ENCODE measurements around the gene PAMR1. TPM values are rescaled to one million over a fixed set of nuclear protein-coding genes. Genes with fewer than 3 reads are reported as not detected.

Gene PAMR1
- total RNA-seq (2022) = not detected in 2 replicates
- Bru-seq, nascent RNA = percentile 1 among the genes with signal in this experiment
- percentile 2 among the genes with signal in this experiment for BruChase-seq, experiment 1, labeled RNA remaining after a 6-hour chase
- BruChase-seq, experiment 2, labeled RNA remaining after a 2-hour chase = percentile 5 among the genes with signal in this experiment
- long read RNA-seq = 0 reads

- Mint-ChIP-seq H3K9me3 (ENCODE audit: low read depth, unreplicated experiment) (no peaks in the 10 kb centered on the region), H3K4me1 (ENCODE audit: low read depth, unreplicated experiment) (no peaks in the 10 kb centered on the region), H3K36me3 (ENCODE audit: insufficient read depth, unreplicated experiment) (no peaks in the 10 kb centered on the region), H3K27ac (ENCODE audit: unreplicated experiment) (no peak within 1 kb of the TSS), H3K4me3 (ENCODE audit: low read depth, unreplicated experiment) (no peak within 1 kb of the TSS), H3K27me3 (ENCODE audit: unreplicated experiment) (peaks cover 100% of the 10 kb centered on the region)
- peak; percentile 23 for DNase-seq
- BruUV-seq (replicated peaks) = no TSS peak
- CTCF ChIA-PET = interaction anchor here (0.6 to 1.5 kb wide), 3 partner anchors 73 to 733 kb away, joined by 3 to 5 read pairs (median 3); no protein-coding TSS in a partner anchor
- TF ChIP-seq CTCF (IDR thresholded peaks at IDR 0.05; ENCODE audit: unreplicated experiment) = no peak
- intact Hi-C loops (cut with micrococcal nuclease; ENCODE audit: unreplicated experiment) = no loop called here
These were observed at the start of gene PAMR1 for GRCh38 chr11:35525501-35526175. Gene PAMR1 (minus strand): TSS chr11:35525616. CDS start chr11:35525585, 31 bp downstream.

DNA sequence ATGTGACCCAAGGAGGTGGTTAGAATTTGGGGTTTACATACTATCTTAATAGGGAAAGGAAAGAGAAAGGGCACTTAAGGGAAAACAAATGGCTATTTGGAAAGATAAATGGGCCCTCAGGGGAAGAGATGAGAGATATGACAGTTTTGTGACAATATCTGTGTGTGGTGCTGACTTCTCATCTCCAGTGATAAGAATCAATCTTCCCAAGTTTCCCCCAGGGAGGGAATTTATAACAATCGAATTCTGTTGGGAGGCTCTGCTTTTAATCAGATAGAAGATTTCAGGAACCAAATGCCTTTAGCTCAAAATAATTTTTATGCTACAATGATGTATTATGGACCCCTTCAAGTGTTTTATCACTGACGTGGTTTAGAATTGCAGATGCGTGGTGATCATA, 46.3 kb upstream of the PAMR1 start:
- Mint-ChIP-seq H3K9me3 (ENCODE audit: low read depth, unreplicated experiment) (peaks cover 2% of the 10 kb centered on the region), H3K4me1 (ENCODE audit: low read depth, unreplicated experiment) (no peaks in the 10 kb centered on the region), H3K27ac (ENCODE audit: unreplicated experiment) (no peak overlapping the region), H3K4me3 (ENCODE audit: low read depth, unreplicated experiment) (no peak overlapping the region), H3K27me3 (ENCODE audit: unreplicated experiment) (peaks cover 85% of the 10 kb centered on the region), H3K36me3 (ENCODE audit: insufficient read depth, unreplicated experiment) (no peaks in the 10 kb centered on the region)
- intact Hi-C loops (cut with micrococcal nuclease; ENCODE audit: unreplicated experiment) = no loop called here
- no peak for TF ChIP-seq CTCF (IDR thresholded peaks at IDR 0.05; ENCODE audit: unreplicated experiment)
- BruUV-seq (replicated peaks) = no TSS peak
- DNase-seq = no peak
- CTCF ChIA-PET = no interaction called here

DNA sequence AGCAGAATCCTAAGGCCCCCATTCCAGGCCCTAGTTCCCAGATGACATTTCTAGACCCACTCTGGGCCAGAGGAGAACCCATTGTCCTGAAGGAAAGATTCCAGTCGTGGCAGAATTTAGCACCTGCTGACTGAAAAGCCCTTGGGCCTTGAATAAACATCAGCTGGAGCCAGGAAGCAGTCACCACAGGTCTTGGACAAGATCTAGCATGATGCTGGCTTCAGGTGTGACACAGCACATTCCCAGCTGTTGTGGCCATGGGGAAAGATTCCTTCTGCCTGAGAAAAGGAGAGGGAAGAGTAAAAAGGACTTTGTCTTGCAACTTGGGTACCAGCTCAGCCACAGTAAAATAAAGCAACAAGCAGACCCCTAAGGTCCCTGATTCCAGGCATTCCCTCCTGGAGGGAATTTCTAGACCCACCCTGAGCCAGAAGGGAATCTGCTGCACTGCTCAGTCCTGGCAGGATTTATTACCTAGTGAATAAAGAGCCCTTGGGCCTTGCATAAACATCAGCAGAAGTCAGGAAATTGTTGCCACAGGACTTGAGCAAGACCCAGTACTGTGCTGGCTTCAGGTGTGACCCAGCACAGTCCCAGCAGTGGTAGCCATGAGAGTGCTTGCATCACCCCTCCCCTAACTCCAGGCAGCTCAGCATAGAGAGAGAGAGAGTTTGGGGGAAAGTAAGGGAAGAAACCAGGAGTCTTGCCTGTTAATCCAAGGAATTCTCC, 42.5 kb upstream of the PAMR1 start:
- no peak for TF ChIP-seq CTCF (IDR thresholded peaks at IDR 0.05; ENCODE audit: unreplicated experiment)
- intact Hi-C loops (cut with micrococcal nuclease; ENCODE audit: unreplicated experiment) = no loop called here
- no peak overlapping the region for H3K27ac Mint-ChIP-seq (ENCODE audit: unreplicated experiment)

GRCh38 chr11:35566885-35567284, 41.5 kb upstream of the PAMR1 start:
- CTCF ChIA-PET = no interaction called here
- no peak overlapping the region for H3K4me3 Mint-ChIP-seq (ENCODE audit: low read depth, unreplicated experiment)
- H3K4me1 Mint-ChIP-seq (ENCODE audit: low read depth, unreplicated experiment) = no peaks in the 10 kb centered on the region
- intact Hi-C loops (cut with micrococcal nuclease; ENCODE audit: unreplicated experiment) = no loop called here
- no peaks in the 10 kb centered on the region for H3K9me3 Mint-ChIP-seq (ENCODE audit: low read depth, unreplicated experiment)
- no peak for TF ChIP-seq CTCF (IDR thresholded peaks at IDR 0.05; ENCODE audit: unreplicated experiment)
- no peak overlapping the region for H3K27ac Mint-ChIP-seq (ENCODE audit: unreplicated experiment)
- DNase-seq = no peak
- BruUV-seq (replicated peaks) = no TSS peak
- no peaks in the 10 kb centered on the region for H3K36me3 Mint-ChIP-seq (ENCODE audit: insufficient read depth, unreplicated experiment)
- peaks cover 82% of the 10 kb centered on the region for H3K27me3 Mint-ChIP-seq (ENCODE audit: unreplicated experiment)

More for the DNA sequence above, 42.5 kb upstream of the PAMR1 start:
- Mint-ChIP-seq H3K9me3 (ENCODE audit: low read depth, unreplicated experiment) (no peaks in the 10 kb centered on the region), H3K27me3 (ENCODE audit: unreplicated experiment) (peaks cover 82% of the 10 kb centered on the region), H3K36me3 (ENCODE audit: insufficient read depth, unreplicated experiment) (no peaks in the 10 kb centered on the region), H3K4me3 (ENCODE audit: low read depth, unreplicated experiment) (no peak overlapping the region), H3K4me1 (ENCODE audit: low read depth, unreplicated experiment) (no peaks in the 10 kb centered on the region)
- CTCF ChIA-PET = no interaction called here
- DNase-seq = no peak
- no TSS peak for BruUV-seq (replicated peaks)

Data from Calu3 (cell line).